HG03103 (cell line): Measurements from ENCODE around the gene PFDN1.
"Not testable (repeated sequence)": the region's sequence is repeated elsewhere in the genome, so short reads cannot be mapped to it uniquely, and the experiment has no call there.

Source experiments
- ATAC-seq: cut with Tn5 transposase; IDR thresholded peaks from one replicate; pipeline ENCODE4 v1.9.1; 2021; ENCODE audit warnings: low read depth; ENCODE audit not compliant: unreplicated experiment

PFDN1 gene, protein sequence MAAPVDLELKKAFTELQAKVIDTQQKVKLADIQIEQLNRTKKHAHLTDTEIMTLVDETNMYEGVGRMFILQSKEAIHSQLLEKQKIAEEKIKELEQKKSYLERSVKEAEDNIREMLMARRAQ

GRCh38 chr5:140302786-140303639 lies at the start of gene PFDN1:
Gene PFDN1 (minus strand): TSS chr5:140303101. CDS start chr5:140303073, 28 bp downstream.
- ATAC-seq: peak; percentile 95

GRCh38 chr5:140351609-140352334 lies 48.9 kb upstream of the PFDN1 start:
- ATAC-seq: no peak

GRCh38 chr5:140349244-140349643 lies 46.3 kb upstream of the PFDN1 start:
- ATAC-seq: no peak

DNA sequence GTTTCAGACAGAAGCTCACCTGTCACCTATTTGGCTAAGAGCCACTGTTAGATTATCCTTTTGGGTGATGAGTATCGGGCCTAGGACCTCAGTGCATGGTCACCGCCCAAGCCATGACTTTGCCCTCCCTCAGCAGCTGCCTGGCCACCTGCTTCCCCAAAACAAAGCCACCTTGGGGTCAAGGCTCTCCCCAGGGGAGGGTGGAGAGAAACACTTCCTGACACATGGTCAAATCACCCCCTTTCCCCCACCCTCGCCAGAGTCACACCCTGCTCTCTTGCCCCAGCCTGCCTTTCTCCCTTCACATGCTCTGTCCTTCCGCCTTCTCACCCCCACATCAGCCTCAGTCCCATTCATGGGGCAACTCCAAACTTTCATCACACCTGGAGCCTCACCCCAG lies 45.2 kb upstream of the PFDN1 start:
- ATAC-seq: no peak

DNA sequence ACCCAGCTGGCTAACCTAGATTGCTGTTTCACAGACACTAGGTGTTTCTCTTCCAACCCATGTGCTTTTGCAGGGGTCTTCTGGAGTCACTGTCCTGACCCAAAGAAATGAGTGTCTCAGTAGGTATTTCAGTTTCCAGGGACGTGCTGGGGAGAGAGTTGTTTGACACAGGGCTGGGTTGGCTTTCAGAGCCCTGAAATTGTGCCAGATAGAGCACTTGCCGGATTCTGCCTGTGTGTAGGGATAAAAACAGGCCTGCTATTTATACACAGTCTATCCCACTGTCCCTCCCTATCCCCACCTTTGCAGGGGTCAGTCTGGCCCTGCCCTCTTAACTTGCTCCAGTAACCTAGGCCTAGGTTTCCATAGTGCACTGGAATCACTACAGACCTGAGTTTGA lies 44.5 kb upstream of the PFDN1 start:
- no peak for ATAC-seq

DNA sequence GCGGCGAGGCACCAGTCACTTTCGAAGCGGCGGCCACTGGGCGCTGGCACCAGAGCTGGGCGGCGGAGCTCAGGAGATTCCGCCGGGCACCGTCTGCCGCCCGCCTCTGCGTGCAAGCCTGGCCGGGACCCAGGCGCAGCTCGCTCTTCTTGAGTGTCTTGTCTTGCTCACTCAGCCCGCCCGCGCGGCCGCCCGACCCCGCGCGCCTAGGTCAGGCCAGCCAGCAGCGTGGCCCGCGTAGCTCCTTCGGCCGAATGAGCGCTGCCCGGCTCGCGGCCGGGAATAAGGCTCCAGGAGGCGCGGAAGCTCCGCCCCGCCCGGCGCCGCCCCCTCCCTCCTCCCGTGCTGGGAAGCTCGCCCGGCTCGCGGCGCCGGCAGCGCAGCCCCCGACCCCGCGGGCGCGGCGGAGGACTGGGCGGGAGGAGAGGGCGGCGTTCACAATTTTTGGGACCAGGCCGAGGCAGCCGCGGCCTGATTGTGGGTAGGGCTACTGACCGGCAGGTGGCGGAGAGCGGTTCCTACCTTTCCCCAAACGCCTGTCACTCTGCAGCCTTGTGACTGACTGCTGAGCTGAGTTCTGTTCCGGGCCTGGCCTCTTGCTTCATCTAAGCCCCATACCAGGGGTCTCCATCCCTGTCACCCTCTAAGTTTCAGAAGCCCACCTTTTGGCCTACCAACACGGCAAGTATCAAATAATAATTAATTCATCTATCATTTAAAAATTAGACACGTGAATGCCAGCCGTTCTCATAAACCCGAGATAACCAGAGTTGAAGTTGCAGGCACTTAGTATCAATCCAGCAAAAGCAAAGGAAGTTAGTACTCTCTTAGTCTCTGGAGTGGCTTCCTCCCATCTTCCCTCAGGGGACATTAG lies 43.7 kb upstream of the PFDN1 start, which contains the start of gene HBEGF:
Gene HBEGF, minus strand, starts transcription at position 256 of the 874 bp plus-strand sequence. CDS start 275 bp downstream, outside the sequence.
- peak; percentile 77 for ATAC-seq

DNA sequence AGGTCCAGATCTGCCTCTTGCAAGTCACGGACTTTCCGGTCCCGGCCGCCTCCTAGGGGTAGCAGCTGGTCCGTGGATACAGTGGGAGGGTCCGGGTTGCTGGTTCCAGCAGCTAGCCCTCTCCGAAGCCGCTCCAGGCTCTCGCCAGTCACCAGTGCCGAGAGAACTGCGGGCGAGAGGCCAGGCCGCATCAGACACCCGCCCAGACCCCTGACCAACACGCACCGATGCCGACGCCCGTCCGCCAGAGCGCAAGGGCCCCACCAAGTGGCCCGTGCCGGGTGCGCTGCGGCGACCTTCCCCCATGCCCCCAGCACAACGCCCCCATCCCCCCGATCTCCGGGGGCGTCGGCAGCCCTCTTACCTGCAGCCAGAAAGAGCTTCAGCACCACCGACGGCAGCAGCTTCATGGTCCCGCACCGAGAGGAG lies 43.0 kb upstream of the PFDN1 start:
- ATAC-seq: peak; percentile 5

DNA sequence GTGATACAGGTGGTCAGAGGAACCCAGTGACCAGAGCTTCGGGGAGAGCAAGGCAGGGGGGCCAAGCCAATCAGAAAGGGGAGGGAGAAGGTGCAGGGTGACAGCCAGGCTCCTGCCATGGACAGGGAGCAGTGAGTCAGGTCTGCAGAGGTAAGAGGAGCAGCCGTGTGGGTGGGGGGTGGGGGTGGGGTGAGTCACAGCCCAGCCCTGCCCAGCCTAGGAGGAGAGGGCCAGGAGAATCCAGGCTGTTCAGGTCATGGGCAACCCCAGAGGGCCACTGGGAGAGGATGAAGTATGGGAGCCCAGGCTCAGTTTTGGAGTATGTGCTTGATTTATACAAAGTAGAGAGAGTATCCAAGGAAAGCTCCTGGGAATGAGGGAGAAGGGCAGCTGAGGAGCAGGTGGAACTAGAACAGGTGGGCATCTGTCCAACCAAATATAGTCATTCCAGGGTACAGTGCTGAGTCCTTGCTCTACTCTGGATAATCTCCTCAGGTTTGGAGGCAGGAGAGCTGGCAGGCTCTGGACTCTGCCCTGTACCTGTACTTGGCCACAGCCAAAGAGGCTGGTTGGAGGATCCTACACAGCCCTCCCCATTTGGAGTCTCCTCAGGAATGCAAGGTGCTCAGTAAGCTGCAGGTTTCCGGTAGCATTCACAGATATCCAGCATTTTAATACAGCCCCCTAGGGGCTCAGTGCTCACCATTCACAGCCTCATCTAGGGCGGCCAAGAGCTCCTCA lies 42.0 kb upstream of the PFDN1 start:
- ATAC-seq: no peak

DNA sequence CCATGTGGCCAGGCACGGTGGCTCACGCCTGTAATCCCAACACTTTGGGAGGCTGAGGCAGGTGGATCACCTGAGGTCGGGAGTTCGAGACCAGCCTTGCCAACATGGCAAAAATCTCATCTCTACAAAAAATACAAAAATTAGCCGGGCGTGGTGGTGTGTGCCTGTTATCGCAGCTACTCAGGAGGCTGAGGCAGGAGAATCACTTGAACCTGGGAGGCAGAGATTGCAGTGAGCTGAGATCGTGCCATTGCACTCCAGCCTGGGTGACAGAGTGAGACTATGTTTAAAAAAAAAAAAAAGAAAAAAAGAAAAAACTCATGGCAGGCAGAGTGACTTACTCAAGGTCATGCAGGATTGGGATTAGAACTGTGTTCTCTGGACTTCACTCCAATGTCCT lies 40.9 kb upstream of the PFDN1 start:
- ATAC-seq: not testable (repeated sequence)

DNA sequence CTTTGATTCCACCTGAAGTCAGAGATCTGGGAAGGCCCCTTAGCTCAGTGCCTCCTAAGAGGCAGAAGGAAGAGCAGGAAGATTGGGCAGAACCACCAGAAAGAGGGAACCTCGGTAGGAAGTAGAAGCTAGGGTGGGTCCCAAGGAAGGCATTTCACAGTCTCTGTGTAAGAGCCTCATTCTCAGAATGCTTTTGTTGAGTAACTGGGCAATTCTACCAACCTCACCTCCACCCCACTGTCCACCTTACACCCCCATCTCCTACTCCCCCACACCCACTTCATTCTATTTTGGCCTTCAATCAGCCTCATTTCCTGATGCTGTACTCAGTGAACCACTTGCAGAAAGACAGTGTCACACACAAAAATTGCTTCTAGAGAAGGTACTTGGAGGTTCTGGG lies 40.0 kb upstream of the PFDN1 start:
- no peak for ATAC-seq

- no peak for ATAC-seq
Measured at GRCh38 chr5:140342287-140342686, 39.4 kb upstream of the PFDN1 start.

- no peak for ATAC-seq
Measured at GRCh38 chr5:140341591-140341990, 38.7 kb upstream of the PFDN1 start.

GRCh38 chr5:140340605-140341121 lies 37.8 kb upstream of the PFDN1 start:
- no peak for ATAC-seq

- ATAC-seq: no peak
Measured at GRCh38 chr5:140339636-140340035, 36.7 kb upstream of the PFDN1 start.

GRCh38 chr5:140338908-140339307 lies 36.0 kb upstream of the PFDN1 start:
- ATAC-seq: no peak

DNA sequence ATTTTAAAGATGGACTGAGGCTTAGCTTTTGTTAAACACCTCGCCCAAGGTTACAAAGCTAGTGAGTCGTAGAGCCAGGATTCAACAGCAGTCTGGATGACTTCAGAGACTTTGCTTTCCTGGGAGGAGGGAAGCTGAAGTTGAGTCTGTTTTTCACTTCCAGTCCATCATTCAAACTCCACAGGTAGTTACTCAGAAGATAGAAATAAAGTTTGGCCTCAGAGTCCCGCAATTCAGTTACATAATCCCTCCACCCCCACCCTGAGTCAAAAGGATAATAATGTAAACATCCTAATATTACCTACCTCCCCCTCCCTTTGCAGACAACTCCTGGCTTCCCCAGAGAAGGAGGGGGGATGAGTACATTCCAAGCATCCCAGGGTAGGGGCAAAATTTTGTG lies 35.4 kb upstream of the PFDN1 start:
- ATAC-seq: no peak

GRCh38 chr5:140337880-140338279 lies 35.0 kb upstream of the PFDN1 start:
- no peak for ATAC-seq

- no peak for ATAC-seq
Measured at GRCh38 chr5:140336388-140336787, 33.5 kb upstream of the PFDN1 start.

DNA sequence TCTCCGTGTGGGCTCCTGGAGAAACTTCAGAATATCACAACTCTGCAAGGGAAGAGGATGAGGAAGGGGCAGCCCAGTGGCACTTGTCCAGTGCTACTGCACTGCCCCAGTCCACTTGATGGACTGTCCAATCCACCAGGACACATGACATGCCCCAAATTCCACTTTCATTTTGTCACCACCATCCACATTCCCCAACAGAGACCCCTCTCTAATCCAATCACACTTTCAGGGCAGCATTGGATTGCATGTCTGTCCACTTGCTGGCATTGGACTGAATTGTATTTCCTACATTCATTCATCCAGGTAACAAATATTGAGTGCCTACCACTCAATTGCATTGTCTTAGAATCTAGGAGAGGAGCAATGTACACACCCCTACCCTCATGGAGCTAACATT lies 28.7 kb upstream of the PFDN1 start:
- ATAC-seq: no peak
